ENCODE data around the gene JMJD8. TPM values are rescaled to one million over a fixed set of nuclear protein-coding genes. Genes with fewer than 3 reads are reported as not detected.
A peak's percentile ranks its signal among the peaks of the same experiment; 100 is the strongest.

JMJD8 gene
- total and polyA plus RNA-seq, 9 of the 15 experiments (the other 6 are each of a cell fraction or from before 2014, with no cell fraction given): 1.2 to 50.6 (median 29.3) TPM

GRCh38 chr16:638034-638543 is 46.0 kb downstream of the JMJD8 start:
- Histone ChIP-seq H3K36me3 (ENCODE audit: control insufficient read depth, insufficient read depth, low read length) (peaks cover 22% of the 10 kb centered on the region; the same call in 1 of the 3 replicates), H3K4me1 (replicated peaks in 1 of 2; ENCODE audit: control insufficient read depth in 2 of 2, insufficient read depth in 2 of 2, low read length in 2 of 2) (peaks cover 15 to 87% of the 10 kb centered on the region in 2 experiments; a peak in 4 of 5 replicates), H4K20me1 (replicated peaks; ENCODE audit: control insufficient read depth, insufficient read depth, low read length) (no peaks in the 10 kb centered on the region), H3K9ac (ENCODE audit: insufficient read depth in 1 of 2, low read depth in 2 of 2, low read length in 2 of 2) (peak overlapping the region; percentile 51 to 85; a peak in 2 of 4 replicates), H3K4me2 (ENCODE audit: insufficient read depth, low read length) (no peak overlapping the region; the same call in 1 of the 2 replicates), H3K27ac (ENCODE audit: extremely low read depth, low read depth, low read length) (peak overlapping the region; percentile 75; the same call in 2 of the 3 replicates), H2AFZ (ENCODE audit: low read depth, low read length) (peak overlapping the region; percentile 84), H3K9me3 (replicated peaks; ENCODE audit: control insufficient read depth, insufficient read depth, low read depth, low read length) (no peaks in the 10 kb centered on the region), H3K9me1 (ENCODE audit: control insufficient read depth, insufficient read depth, low read length) (no peaks in the 10 kb centered on the region), H3K27me3 (ENCODE audit: control insufficient read depth in 2 of 2, insufficient read depth in 2 of 2, low read length in 2 of 2) (no peaks in the 10 kb centered on the region), H3K79me2 (ENCODE audit: control insufficient read depth, insufficient read depth, low read length) (peaks cover 46% of the 10 kb centered on the region), H3K4me3 (no peak overlapping the region)
- 77% methylated on average over 13 of the region's 15 CpGs for whole genome bisulfite sequencing (ENCODE audit: insufficient coverage, low coverage, missing lambda C conversion rate)
- CTCF ChIA-PET (ENCODE audit: low intra/inter-chr PET ratio): no interaction called here
- FAIRE-seq (no peak), ATAC-seq (no peak), DNase-seq (ENCODE audit: extremely low read depth in 1 of 4, low spot score in 3 of 4) (no peak)
- POLR2A ChIA-PET: interaction anchor here (0.6 kb wide), 2 partner anchors 14 to 56 kb away, joined by 3 to 4 read pairs; no protein-coding TSS in a partner anchor
- intact Hi-C loops (cut with micrococcal nuclease): loop anchor here (5.0 kb wide), 1 partner anchor 39 kb away; the partner anchor contains the start of gene RHBDL1
- in situ Hi-C loops (cut with MboI): no loop called here
- BruUV-seq (replicated peaks): no TSS peak
- TF ChIP-seq HNRNPK (IDR thresholded peaks at IDR 0.05; ENCODE audit: low read depth, low read length, poor library complexity, severe bottlenecking) (no peak), PCBP2 (IDR thresholded peaks at IDR 0.05; ENCODE audit: low read depth, low read length, poor library complexity, severe bottlenecking) (no peak), SFPQ (IDR thresholded peaks at IDR 0.05; ENCODE audit: low read depth, low read length) (no peak), POLR2G (IDR thresholded peaks at IDR 0.05; ENCODE audit: low read depth, low read length) (0 out of 2 replicates have a peak, but pooled peaks have one; percentile 19), POU5F1 (IDR thresholded peaks at IDR 0.05; ENCODE audit: borderline replicate concordance, low read depth, low read length, partially characterized antibody) (no peak), SMARCE1 (IDR thresholded peaks at IDR 0.05) (no peak), CBX1 (IDR thresholded peaks at IDR 0.05; ENCODE audit: low read depth) (0 out of 2 replicates have a peak, but pooled peaks have one; percentile 10), BRF2 (IDR thresholded peaks at IDR 0.05; ENCODE audit: borderline replicate concordance, insufficient read depth, insufficient read length) (no peak), HNRNPUL1 (IDR thresholded peaks at IDR 0.05; ENCODE audit: low read length) (no peak), MXD1 (CRISPR knock-in tag; IDR thresholded peaks at IDR 0.05; ENCODE audit: borderline replicate concordance, poor library complexity, severe bottlenecking) (no peak), RUNX1 (IDR thresholded peaks at IDR 0.05; ENCODE audit: low read depth) (no peak), FOXP1 (CRISPR knock-in tag; IDR thresholded peaks at IDR 0.05) (no peak)

Measured in K562 (cell line).